HL-60 (cell line): ENCODE data around the gene SKIC8.

Source experiments
- GABPA ChIP-seq: IDR thresholded peaks from 2 replicates; pipeline ENCODE4 v1.6.1; 2012; ENCODE audit warnings: low read depth
- POLR2AphosphoS5 ChIP-seq: IDR thresholded peaks from 2 replicates; pipeline ENCODE4 v1.6.1; 2012; ENCODE audit warnings: low read depth
- SPI1 ChIP-seq: IDR thresholded peaks from 2 replicates; pipeline ENCODE4 v1.6.1; 2012; ENCODE audit warnings: low read depth, mild to moderate bottlenecking, borderline replicate concordance
- TF ChIP-seq, protein P1 (sequence below): IDR thresholded peaks from one replicate; pipeline ENCODE4 v1.5.1; 2011; ENCODE audit warnings: low read length, control low read depth, inconsistent platforms; ENCODE audit not compliant: insufficient read depth
- TF ChIP-seq, protein P2 (sequence below): IDR thresholded peaks from 2 replicates; pipeline ENCODE4 v1.6.1; 2012; ENCODE audit warnings: low read depth; ENCODE audit not compliant: insufficient replicate concordance

DNA sequence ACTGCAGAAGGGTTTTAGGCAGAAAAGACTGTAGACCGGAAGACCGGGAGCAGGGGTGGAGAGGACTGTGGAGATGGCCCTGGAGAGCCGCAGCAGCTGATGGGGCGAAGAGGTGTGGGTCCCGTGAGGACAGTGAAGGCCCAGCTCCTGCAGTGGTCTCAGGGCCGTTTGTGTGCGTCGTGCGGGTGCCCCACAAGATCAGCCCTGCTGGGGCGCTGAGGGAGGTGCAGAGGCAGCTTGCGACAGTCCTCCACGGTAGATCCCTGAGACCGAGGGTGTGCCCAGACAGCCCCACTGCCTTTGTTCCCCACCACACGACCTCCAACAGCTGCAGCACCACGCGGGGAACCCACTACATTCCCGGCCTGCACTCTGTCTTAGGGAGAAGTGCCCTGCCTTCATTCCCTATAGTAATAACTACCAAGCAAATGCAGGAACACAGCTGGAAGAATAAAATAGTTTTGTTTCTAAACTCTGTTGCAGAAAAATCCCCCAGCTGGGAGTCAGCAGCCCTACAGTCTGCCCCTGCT lies 21.7 kb upstream of the SKIC8 start:
- TF ChIP-seq, protein P1, sequence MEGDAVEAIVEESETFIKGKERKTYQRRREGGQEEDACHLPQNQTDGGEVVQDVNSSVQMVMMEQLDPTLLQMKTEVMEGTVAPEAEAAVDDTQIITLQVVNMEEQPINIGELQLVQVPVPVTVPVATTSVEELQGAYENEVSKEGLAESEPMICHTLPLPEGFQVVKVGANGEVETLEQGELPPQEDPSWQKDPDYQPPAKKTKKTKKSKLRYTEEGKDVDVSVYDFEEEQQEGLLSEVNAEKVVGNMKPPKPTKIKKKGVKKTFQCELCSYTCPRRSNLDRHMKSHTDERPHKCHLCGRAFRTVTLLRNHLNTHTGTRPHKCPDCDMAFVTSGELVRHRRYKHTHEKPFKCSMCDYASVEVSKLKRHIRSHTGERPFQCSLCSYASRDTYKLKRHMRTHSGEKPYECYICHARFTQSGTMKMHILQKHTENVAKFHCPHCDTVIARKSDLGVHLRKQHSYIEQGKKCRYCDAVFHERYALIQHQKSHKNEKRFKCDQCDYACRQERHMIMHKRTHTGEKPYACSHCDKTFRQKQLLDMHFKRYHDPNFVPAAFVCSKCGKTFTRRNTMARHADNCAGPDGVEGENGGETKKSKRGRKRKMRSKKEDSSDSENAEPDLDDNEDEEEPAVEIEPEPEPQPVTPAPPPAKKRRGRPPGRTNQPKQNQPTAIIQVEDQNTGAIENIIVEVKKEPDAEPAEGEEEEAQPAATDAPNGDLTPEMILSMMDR = no peak
- TF ChIP-seq, protein P2, sequence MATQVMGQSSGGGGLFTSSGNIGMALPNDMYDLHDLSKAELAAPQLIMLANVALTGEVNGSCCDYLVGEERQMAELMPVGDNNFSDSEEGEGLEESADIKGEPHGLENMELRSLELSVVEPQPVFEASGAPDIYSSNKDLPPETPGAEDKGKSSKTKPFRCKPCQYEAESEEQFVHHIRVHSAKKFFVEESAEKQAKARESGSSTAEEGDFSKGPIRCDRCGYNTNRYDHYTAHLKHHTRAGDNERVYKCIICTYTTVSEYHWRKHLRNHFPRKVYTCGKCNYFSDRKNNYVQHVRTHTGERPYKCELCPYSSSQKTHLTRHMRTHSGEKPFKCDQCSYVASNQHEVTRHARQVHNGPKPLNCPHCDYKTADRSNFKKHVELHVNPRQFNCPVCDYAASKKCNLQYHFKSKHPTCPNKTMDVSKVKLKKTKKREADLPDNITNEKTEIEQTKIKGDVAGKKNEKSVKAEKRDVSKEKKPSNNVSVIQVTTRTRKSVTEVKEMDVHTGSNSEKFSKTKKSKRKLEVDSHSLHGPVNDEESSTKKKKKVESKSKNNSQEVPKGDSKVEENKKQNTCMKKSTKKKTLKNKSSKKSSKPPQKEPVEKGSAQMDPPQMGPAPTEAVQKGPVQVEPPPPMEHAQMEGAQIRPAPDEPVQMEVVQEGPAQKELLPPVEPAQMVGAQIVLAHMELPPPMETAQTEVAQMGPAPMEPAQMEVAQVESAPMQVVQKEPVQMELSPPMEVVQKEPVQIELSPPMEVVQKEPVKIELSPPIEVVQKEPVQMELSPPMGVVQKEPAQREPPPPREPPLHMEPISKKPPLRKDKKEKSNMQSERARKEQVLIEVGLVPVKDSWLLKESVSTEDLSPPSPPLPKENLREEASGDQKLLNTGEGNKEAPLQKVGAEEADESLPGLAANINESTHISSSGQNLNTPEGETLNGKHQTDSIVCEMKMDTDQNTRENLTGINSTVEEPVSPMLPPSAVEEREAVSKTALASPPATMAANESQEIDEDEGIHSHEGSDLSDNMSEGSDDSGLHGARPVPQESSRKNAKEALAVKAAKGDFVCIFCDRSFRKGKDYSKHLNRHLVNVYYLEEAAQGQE = no peak
- no peak for TF ChIP-seq POLR2AphosphoS5
- no peak for TF ChIP-seq GABPA
- no peak for TF ChIP-seq SPI1
